Osteocyte (in vitro differentiated cells): Measurements from ENCODE around the gene SLC38A8. TPM values are rescaled to one million over a fixed set of nuclear protein-coding genes. Genes with fewer than 3 reads are reported as not detected.

ENCODE experiments used
- DNase-seq: peaks from one replicate; pipeline ENCODE4 v3.0.0; 2021; ENCODE audit warnings: mixed read lengths; ENCODE audit not compliant: unreplicated experiment; ENCODE audit errors: extremely low spot score
- H3K27ac Mint-ChIP-seq: one replicate; pipeline ENCODE4 v1.8.0; 2021; ENCODE audit warnings: mild to moderate bottlenecking, mixed read lengths; ENCODE audit not compliant: unreplicated experiment
- H3K27me3 Mint-ChIP-seq: one replicate; pipeline ENCODE4 v1.8.0; 2021; ENCODE audit warnings: mixed read lengths; ENCODE audit not compliant: unreplicated experiment
- H3K36me3 Mint-ChIP-seq: one replicate; pipeline ENCODE4 v1.8.0; 2021; ENCODE audit warnings: mixed read lengths; ENCODE audit not compliant: unreplicated experiment
- H3K4me1 Mint-ChIP-seq: one replicate; pipeline ENCODE4 v1.8.0; 2021; ENCODE audit warnings: mixed read lengths; ENCODE audit not compliant: unreplicated experiment
- H3K4me3 Mint-ChIP-seq: one replicate; pipeline ENCODE4 v1.8.0; 2021; ENCODE audit warnings: mild to moderate bottlenecking, moderate library complexity, mixed read lengths; ENCODE audit not compliant: unreplicated experiment
- H3K9me3 Mint-ChIP-seq: one replicate; pipeline ENCODE4 v1.8.0; 2021; ENCODE audit warnings: mixed read lengths; ENCODE audit not compliant: unreplicated experiment
- CTCF ChIP-seq: fragments of 200-600 bp; sonication (generic); IDR thresholded peaks from 2 replicates; pipeline ENCODE4 v1.5.0; 2021; ENCODE audit warnings: antibody characterized with exemption, mild to moderate bottlenecking, moderate library complexity
- total RNA-seq: library from RNA; stranded (reverse); gene quantifications from 2 replicates; pipeline ENCODE4 v1.2.1, GENCODE V29; 2021

Gene SLC38A8
- total RNA-seq, 1 donor from 2014 or later, result not detected

DNA sequence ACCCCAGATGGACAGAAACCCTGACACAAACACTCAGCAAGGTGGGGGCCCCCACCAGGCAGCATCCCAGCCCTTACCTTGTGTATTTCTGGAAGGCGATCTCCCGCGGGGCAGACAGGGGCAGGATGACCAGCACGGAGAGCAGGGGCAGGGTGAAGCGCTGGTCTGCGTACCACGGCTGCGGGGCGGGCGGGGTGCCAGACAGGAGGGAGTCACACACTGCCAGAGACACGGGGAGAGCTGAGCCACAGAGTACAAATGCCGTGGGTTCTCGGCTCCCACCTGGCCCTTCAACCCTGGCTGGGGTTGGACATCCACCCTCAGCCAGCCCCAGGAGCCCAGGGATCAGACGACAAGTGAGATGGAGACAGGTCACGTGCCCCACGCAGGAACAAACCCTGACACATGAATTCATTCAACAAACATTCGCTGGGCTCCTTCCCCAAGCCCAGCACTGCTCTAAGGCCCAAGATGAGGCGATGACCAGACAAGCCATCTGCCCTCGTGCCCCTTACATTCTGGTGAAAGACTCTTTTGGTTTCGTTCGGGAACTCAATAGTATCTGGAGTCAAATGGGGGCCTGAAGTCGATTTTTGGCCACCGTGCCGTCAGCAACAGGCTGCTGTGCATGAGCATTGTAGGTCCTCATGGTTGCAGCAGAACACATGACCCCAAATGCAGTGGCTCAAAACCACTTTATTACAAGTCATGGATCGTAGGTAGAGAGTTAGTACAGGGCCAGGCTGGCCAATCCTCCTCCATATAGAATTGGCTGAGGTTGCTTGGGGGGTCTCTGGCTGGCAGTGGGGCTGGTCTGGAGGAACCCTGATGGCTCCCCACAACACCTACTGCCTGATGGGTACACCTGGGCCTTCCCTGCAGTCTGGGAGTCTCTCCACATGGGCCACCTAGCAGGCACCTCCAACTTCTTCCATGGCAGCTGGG is 9.1 kb downstream of the SLC38A8 start:
- Mint-ChIP-seq H3K9me3 (peaks cover 4% of the 10 kb centered on the region), H3K4me1 (no peaks in the 10 kb centered on the region), H3K36me3 (peaks cover 3% of the 10 kb centered on the region), H3K27ac (no peak overlapping the region), H3K27me3 (peaks cover 23% of the 10 kb centered on the region), H3K4me3 (no peak overlapping the region)
- no peak for DNase-seq
- no peak for TF ChIP-seq CTCF

DNA sequence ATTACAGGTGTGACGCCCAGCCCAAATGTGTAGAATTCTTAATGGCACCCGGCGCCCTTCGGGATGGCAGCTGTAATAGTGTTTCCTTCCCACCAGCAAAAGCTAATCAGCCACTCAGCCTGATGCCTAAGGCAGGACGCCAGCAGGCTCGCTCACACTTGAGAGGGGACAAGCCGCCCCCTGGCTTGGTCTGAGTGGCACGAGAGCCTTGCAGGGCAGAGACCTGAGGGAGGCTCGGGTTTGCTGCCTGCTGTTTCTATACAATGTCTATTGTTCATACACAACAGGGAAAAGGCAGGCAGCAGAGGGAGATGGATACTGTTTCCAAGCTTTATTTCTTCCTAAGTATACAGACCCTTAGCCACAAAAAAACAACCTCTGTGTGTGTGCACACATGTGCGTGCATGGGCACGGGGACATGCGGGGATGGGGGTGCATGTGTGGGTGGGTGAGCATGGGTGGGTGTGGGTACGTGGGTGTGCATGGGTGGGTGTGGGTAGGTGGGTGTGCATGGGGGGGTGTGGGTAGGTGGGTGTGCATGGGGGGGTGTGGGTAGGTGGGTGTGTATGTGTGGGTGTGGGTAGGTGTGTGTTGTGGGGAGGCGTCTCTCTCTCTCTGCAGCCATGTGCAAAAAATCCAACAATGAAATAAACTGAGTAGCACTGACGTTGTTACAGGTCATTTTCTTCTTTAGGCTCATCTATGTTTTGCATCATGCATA is 10.0 kb downstream of the SLC38A8 start:
- Mint-ChIP-seq H3K4me3 (no peak overlapping the region), H3K36me3 (peaks cover 3% of the 10 kb centered on the region), H3K4me1 (no peaks in the 10 kb centered on the region), H3K27me3 (peaks cover 25% of the 10 kb centered on the region), H3K9me3 (peaks cover 4% of the 10 kb centered on the region), H3K27ac (no peak overlapping the region)
- DNase-seq, result no peak
- no peak for TF ChIP-seq CTCF

DNA sequence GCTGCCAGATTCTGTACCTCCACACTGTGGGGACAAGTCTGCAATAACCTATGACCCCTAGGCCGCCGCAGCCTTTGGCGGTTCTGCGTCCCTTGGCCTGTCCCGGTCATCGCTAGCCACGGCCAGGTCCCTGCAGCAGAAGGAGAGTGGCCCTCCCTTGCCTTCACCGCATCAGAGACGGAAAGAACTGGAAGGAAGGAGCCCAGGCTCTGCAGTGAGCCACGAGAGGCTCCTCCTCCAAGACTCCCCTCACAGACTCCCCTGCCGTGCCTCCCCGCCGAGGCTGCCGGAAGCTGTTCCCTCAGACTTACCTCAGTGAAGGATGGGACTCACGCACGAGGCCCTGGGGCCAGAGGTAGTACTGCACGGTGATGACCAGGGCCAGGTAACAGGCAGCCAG is 11.0 kb downstream of the SLC38A8 start:
- Mint-ChIP-seq H3K4me1 (no peaks in the 10 kb centered on the region), H3K36me3 (peaks cover 3% of the 10 kb centered on the region), H3K4me3 (no peak overlapping the region), H3K9me3 (peaks cover 4% of the 10 kb centered on the region), H3K27ac (no peak overlapping the region), H3K27me3 (peaks cover 26% of the 10 kb centered on the region)
- TF ChIP-seq CTCF, result no peak
- DNase-seq, result no peak

DNA sequence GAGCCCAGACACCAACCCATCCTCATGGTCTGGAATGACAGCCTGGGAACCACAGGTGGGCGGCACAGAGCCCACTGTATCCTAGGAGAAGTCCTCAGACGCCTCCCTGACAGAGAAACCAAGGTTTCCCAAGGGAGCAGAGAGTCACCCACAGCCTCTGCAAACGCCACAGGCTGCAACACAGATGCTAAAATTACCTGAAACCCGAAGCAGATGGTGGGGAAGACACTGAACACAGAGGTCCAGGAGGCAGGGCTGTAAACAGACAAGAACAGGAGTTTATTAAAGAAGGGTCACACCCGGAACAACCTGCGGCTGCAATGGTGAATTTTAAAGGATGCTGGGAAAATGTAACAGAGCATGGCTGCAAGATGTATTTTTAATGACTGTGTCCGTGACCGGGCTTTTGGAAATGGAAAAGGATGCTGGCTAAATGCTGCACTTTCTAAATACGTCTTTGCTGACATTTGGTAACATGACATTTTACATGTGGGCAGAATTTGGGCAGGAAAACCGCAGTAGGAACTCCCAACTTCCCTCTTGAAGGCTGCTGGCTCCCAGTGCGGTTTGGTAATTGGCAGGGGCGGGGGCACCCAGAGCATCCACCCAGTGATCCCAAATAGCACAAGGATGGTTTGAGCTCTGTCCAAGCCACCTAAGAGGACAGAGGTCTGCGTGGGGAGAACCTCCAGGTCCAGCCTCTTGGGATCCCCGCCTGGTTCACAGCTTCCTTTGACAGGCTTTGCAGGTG is 13.1 kb downstream of the SLC38A8 start:
- peaks cover 7% of the 10 kb centered on the region for H3K4me1 Mint-ChIP-seq
- H3K9me3 Mint-ChIP-seq, result no peaks in the 10 kb centered on the region
- H3K36me3 Mint-ChIP-seq, result no peaks in the 10 kb centered on the region
- H3K27ac Mint-ChIP-seq, result no peak overlapping the region
- no peak overlapping the region for H3K4me3 Mint-ChIP-seq
- H3K27me3 Mint-ChIP-seq, result peaks cover 22% of the 10 kb centered on the region
- no peak for DNase-seq
- TF ChIP-seq CTCF, result no peak
